GM12878 (cell line): ENCODE results near the gene PLEKHN1. TPM values are rescaled to one million over a fixed set of nuclear protein-coding genes. Genes with fewer than 3 reads are reported as not detected.

Experiments used
- ATAC-seq: fragments of 200-7000 bp; cut with Tn5 transposase; 3 replicates; pipeline ENCODE4 v1.9.1; 2020; ENCODE audit warnings: mild to moderate bottlenecking, moderate library complexity
- BruUV-seq: library from RNA; stranded (reverse); fragments of 400-500 nt; replicated peaks from 2 replicates; lab custom pipeline; 2021; lab: Mats Ljungman, UMichigan
- CTCF ChIA-PET: fragments of 300-600 bp; sonication (Branson Sonifier 250); formaldehyde crosslinking; extraction: SDS; loops from one replicate; lab custom pipeline; 2021; ENCODE audit warnings: inconsistent platforms; lab: Yijun Ruan, JAX
- POLR2A ChIA-PET: fragments of 350-600 bp; formaldehyde crosslinking; extraction: SDS; loops from one replicate; lab custom pipeline; 2021; ENCODE audit warnings: inconsistent platforms; lab: Charles Lee
- RAD21 ChIA-PET: fragments of 300-600 bp; sonication (Branson Sonifier 250); formaldehyde crosslinking; loops from one replicate; lab custom pipeline; 2023; ENCODE audit warnings: antibody characterized with exemption; ENCODE audit not compliant: unreplicated experiment; lab: Charles Lee
- SMC1A ChIA-PET: fragments of 300-600 bp; sonication (Branson Sonifier 250); formaldehyde crosslinking; loops from one replicate; lab custom pipeline; 2023; ENCODE audit not compliant: unreplicated experiment, uncharacterized antibody; lab: Charles Lee
- DNase-seq: peaks from one replicate; pipeline ENCODE4 v3.0.0-alpha.2; 2011; ENCODE audit warnings: low read depth, low spot score
- FAIRE-seq: peaks from 3 replicates; lab custom pipeline; 2011; peaks lifted over from hg19 to GRCh38; lab: Jason Lieb, UNC
- H2AFZ ChIP-seq: 2 replicates; pipeline ENCODE4 v1.6.0; 2011; ENCODE audit warnings: low read depth, low read length, control low read depth; ENCODE audit not compliant: control insufficient read depth
- H3K27ac ChIP-seq: 2 replicates; pipeline ENCODE4 v1.5.1; 2011; ENCODE audit warnings: control low read depth; ENCODE audit not compliant: control insufficient read depth, insufficient read depth
- H3K27me3 ChIP-seq, 2 experiments: replicated peaks in 1 of 2; 2 replicates each; pipeline versions ENCODE4 v1.6.0 to v1.6.1; 2011; ENCODE audit warnings: low read length in 1 of 2; ENCODE audit not compliant: control insufficient read depth in 2 of 2, insufficient read depth in 2 of 2
- H3K36me3 ChIP-seq, 2 experiments: 2 replicates each; pipeline ENCODE4 v1.5.1; 2011; ENCODE audit warnings: low read length in 1 of 2; ENCODE audit not compliant: control insufficient read depth in 2 of 2, insufficient read depth in 2 of 2
- H3K4me1 ChIP-seq: 2 replicates; pipeline ENCODE4 v1.6.1; 2011; ENCODE audit warnings: mild to moderate bottlenecking, low read length, moderate library complexity, mixed read lengths; ENCODE audit not compliant: control insufficient read depth, insufficient read depth
- H3K4me2 ChIP-seq: 2 replicates; pipeline ENCODE4 v1.6.0; 2011; ENCODE audit warnings: control low read depth; ENCODE audit not compliant: control insufficient read depth, insufficient read depth
- H3K4me3 ChIP-seq: fragments of 200-600 bp; sonication (generic); 2 replicates; pipeline ENCODE4 v1.5.1; 2016
- H3K79me2 ChIP-seq: 2 replicates; pipeline ENCODE4 v1.6.0; 2011; ENCODE audit warnings: low read length; ENCODE audit not compliant: control insufficient read depth, insufficient read depth
- H3K9ac ChIP-seq: 2 replicates; pipeline ENCODE4 v1.8.0; 2011; ENCODE audit warnings: low read length, control low read depth, mixed read lengths; ENCODE audit not compliant: control insufficient read depth, insufficient read depth
- H3K9me3 ChIP-seq: replicated peaks from 3 replicates; pipeline ENCODE4 v1.5.1; 2011; ENCODE audit warnings: mild to moderate bottlenecking, low read length; ENCODE audit not compliant: control insufficient read depth, insufficient read depth
- H4K20me1 ChIP-seq: 2 replicates; pipeline ENCODE4 v1.6.0; 2011; ENCODE audit not compliant: control insufficient read depth, insufficient read depth
- BCLAF1 ChIP-seq: fragments of 450-650 bp; IDR thresholded peaks from 2 replicates; pipeline ENCODE4 v1.6.1; 2017; ENCODE audit warnings: antibody characterized with exemption, mild to moderate bottlenecking, moderate library complexity
- BMI1 ChIP-seq: fragments of 450-650 bp; IDR thresholded peaks from 2 replicates; pipeline ENCODE4 v1.6.1; 2016; ENCODE audit warnings: mild to moderate bottlenecking, moderate library complexity, borderline replicate concordance
- FOS ChIP-seq: IDR thresholded peaks from 3 replicates; pipeline ENCODE4 v1.6.1; 2011; ENCODE audit warnings: borderline replicate concordance; ENCODE audit not compliant: insufficient read length; ENCODE audit errors: extremely low read depth
- GABPA ChIP-seq: IDR thresholded peaks from 2 replicates; pipeline ENCODE4 v1.6.1; 2014; ENCODE audit warnings: antibody characterized with exemption, low read depth, mild to moderate bottlenecking, inconsistent platforms
- KAT2A ChIP-seq: conservative IDR thresholded peaks from 2 replicates; pipeline ENCODE4 v1.6.1; 2011; ENCODE audit warnings: low read depth, low read length; ENCODE audit not compliant: control insufficient read depth
- NFXL1 ChIP-seq: fragments of 450-650 bp; IDR thresholded peaks from 2 replicates; pipeline ENCODE4 v1.6.1; 2017; ENCODE audit warnings: antibody characterized with exemption, mild to moderate bottlenecking, borderline replicate concordance
- POLR2A ChIP-seq: IDR thresholded peaks from 2 replicates; pipeline ENCODE4 v1.6.1; 2011; ENCODE audit warnings: low read depth, mild to moderate bottlenecking, low read length
- SREBF1 ChIP-seq: IDR thresholded peaks from 2 replicates; pipeline ENCODE4 v1.6.1; 2012; ENCODE audit warnings: mild to moderate bottlenecking, low read length
- ZNF217 ChIP-seq: fragments of 450-650 bp; IDR thresholded peaks from 2 replicates; pipeline ENCODE4 v1.6.1; 2017; ENCODE audit warnings: antibody characterized with exemption, mild to moderate bottlenecking
- ZNF592 ChIP-seq: fragments of 450-650 bp; IDR thresholded peaks from 2 replicates; pipeline ENCODE4 v1.6.1; 2017; ENCODE audit warnings: mild to moderate bottlenecking, moderate library complexity
- WGBS: methylation state at CpG from one replicate; pipeline ENCODE4 v1.1.6; 2016; ENCODE audit warnings: low lambda C conversion rate; ENCODE audit not compliant: insufficient replicate concordance, insufficient coverage; ENCODE audit errors: missing lambda C conversion rate; 5-methylcytosine and 5-hydroxymethylcytosine counted together
- in situ Hi-C: fragments of 300-500 bp; cut with MboI; formaldehyde crosslinking; loops from 9 replicates; pipeline ENCODE4 v1.14.3; 2018; ENCODE audit warnings: mixed read lengths
- intact Hi-C: fragments of 100-400 bp; cut with micrococcal nuclease; formaldehyde crosslinking; loops from one replicate; pipeline ENCODE4 v1.14.2; 2022; ENCODE audit not compliant: unreplicated experiment
- polyA plus RNA-seq, 11 experiments: library from polyadenylated mRNA; depleted of rRNA in 4 of 11; unstranded in 6 of 11; stranded (reverse) in 5 of 11; fragments of >200 nt; fragmentation: Nextera tagmentation in 4 of 11; fragmentation: Illumina TruSeq in 1 of 11; extraction: Ambion mirVana in 4 of 11; extraction: Trizol in 1 of 11; gene quantifications; 1 replicate in 1 of 11; 2 replicates in 10 of 11; pipeline versions ENCODE4 v1.2.1 to v1.2.3, GENCODE V29; 2011 to 2016; ENCODE audit warnings: inconsistent platforms in 2 of 11, missing spikeins in 2 of 11, low read depth in 1 of 11
- total RNA-seq, 4 experiments: library from RNA; depleted of rRNA in 3 of 4; stranded (reverse); fragments of >200 nt in 3 of 4; fragmentation: Illumina TruSeq in 1 of 4; extraction: Trizol in 1 of 4; gene quantifications; 2 replicates each; pipeline versions ENCODE4 v1.2.1 to v1.2.3, GENCODE V29; 2013 to 2021
- TF ChIP-seq, protein P1 (sequence below): fragments of 150-350 bp; IDR thresholded peaks from 2 replicates; pipeline ENCODE4 v1.6.1; 2014; ENCODE audit warnings: mild to moderate bottlenecking, low read depth, low read length
- TF ChIP-seq, protein P2 (sequence below): fragments of 450-650 bp; IDR thresholded peaks from 2 replicates; pipeline ENCODE4 v1.6.1; 2016; ENCODE audit warnings: mild to moderate bottlenecking

PLEKHN1 gene
- total and polyA plus RNA-seq, 10 of the 15 experiments (the other 5 are each of a cell fraction or from before 2014, with no cell fraction given) = 0.04 to 0.26 (median 0.18) TPM; not detected in 6

DNA sequence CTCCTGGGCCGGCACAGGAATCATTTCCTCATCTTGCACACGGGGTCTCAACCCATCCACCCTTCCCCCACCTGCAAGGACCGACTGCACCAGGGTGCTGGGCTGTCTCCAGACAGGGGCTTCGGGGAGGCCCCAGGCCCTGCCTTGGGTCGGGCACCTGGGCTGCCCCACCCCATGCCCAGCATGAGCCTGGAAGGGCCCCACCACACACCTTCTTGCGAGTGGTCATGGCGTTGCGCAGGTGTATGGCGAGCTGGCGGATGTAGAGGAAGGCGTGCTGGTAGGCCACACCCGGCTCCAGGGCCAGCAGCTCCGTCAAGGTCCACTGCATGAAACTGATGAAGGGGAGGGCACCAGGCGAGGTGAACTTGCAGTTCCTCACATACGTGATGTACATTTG, 14.1 kb upstream of the PLEKHN1 start (continued):
- TF ChIP-seq, protein P1, sequence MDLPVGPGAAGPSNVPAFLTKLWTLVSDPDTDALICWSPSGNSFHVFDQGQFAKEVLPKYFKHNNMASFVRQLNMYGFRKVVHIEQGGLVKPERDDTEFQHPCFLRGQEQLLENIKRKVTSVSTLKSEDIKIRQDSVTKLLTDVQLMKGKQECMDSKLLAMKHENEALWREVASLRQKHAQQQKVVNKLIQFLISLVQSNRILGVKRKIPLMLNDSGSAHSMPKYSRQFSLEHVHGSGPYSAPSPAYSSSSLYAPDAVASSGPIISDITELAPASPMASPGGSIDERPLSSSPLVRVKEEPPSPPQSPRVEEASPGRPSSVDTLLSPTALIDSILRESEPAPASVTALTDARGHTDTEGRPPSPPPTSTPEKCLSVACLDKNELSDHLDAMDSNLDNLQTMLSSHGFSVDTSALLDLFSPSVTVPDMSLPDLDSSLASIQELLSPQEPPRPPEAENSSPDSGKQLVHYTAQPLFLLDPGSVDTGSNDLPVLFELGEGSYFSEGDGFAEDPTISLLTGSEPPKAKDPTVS = no peak
- TF ChIP-seq FOS = no peak
- no peak for TF ChIP-seq SREBF1
- TF ChIP-seq POLR2A = no peak
- no peak for TF ChIP-seq GABPA

DNA sequence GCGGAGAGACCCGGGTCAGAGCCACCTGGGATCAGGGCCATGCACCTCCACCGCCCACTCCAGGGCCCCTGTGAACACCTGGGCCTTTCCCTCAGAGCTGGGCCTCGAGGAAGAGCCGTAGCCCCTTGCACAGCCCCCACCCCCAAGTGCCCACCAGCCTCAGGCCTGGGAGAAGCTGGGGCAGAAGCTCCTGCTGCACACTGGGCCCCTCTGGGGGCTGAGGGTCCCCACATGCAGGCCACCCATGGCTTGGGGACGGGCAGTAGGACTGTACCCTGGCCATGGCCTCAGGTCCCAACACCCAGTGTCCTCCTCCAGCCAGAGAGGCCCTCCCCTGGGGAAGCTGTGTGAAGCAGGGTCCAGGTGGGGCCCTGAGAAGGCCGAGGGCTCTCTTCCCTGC, 13.7 kb upstream of the PLEKHN1 start:
- Histone ChIP-seq H3K9me3 (no peaks in the 10 kb centered on the region), H3K9ac (no peak overlapping the region), H3K27ac (no peak overlapping the region), H2AFZ (no peak overlapping the region), H3K79me2 (peaks cover 6% of the 10 kb centered on the region), H4K20me1 (peaks cover 5% of the 10 kb centered on the region), H3K27me3 (no peaks in the 10 kb centered on the region), H3K4me3 (no peak overlapping the region), H3K4me1 (peaks cover 8% of the 10 kb centered on the region), H3K36me3 (peaks cover 27 to 61% of the 10 kb centered on the region in 2 experiments), H3K4me2 (no peak overlapping the region)
- intact Hi-C loops (no loop called here), in situ Hi-C loops (no loop called here)
- no peak for ATAC-seq
- FAIRE-seq = no peak
- WGBS = 92% methylated on average over 7 of the region's 7 CpGs
- no TSS peak for BruUV-seq
- DNase-seq = no peak
- POLR2A ChIA-PET = no interaction called here
- CTCF ChIA-PET = no interaction called here
- SMC1A ChIA-PET = no interaction called here
- RAD21 ChIA-PET = no interaction called here
- TF ChIP-seq ZNF592 = no peak
- TF ChIP-seq BMI1 = no peak
- TF ChIP-seq KAT2A = no peak
- TF ChIP-seq, protein P2, sequence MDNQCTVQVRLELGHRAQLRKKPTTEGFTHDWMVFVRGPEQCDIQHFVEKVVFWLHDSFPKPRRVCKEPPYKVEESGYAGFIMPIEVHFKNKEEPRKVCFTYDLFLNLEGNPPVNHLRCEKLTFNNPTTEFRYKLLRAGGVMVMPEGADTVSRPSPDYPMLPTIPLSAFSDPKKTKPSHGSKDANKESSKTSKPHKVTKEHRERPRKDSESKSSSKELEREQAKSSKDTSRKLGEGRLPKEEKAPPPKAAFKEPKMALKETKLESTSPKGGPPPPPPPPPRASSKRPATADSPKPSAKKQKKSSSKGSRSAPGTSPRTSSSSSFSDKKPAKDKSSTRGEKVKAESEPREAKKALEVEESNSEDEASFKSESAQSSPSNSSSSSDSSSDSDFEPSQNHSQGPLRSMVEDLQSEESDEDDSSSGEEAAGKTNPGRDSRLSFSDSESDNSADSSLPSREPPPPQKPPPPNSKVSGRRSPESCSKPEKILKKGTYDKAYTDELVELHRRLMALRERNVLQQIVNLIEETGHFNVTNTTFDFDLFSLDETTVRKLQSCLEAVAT = no peak
- no peak for TF ChIP-seq ZNF217
- no peak for TF ChIP-seq BCLAF1
- no peak for TF ChIP-seq NFXL1
